Islet precursor cell (in vitro differentiated cells): ENCODE data around the gene NOL3.
A peak's percentile ranks its signal among the peaks of the same experiment; 100 is the strongest.

Experiments used
- DNase-seq: peaks from one replicate; pipeline ENCODE4 v3.0.0-alpha.2; 2018

NOL3 gene

DNA sequence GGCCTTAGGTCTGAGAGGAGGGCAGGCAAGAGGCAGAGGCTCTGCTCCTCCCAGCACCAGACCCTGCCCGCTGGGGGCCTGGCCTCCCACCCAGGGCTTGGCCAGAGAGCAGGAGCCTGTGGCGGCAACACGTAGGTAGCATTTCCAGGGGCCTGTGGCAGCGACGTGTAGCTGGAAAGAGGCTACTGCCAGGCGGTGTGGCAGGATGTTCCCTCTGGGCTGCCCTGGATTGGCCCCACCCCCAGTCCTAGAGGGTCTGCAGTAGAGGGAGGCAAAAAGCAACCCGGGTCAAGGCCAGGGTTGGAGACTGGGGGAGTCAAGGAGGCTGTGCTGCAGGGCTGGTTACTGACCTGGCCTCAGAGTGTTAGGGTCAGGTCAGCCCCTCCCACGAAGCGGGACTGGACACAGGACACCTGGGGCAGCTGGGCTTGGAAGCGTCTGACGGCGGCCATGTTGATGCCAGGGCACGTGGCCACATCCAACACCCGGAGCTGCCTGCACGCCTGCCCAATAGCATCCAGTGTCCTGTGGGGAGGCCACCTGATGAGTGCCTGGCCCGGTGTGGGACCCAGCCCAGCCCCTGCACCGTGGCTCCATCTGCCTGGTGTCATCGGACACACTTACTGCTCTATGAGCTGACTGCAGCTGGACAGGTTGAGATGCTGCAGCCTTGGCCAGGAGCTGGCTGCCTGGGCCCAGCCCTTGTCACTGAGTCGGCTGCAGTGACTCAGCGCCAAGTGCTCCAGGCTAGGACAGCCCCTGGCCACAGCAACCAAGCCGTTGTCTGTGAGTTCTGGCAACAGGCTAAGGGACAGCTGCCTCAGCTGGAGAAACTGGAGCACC lies 37.1 kb downstream of the NOL3 start:
- peak; percentile 92 for DNase-seq

DNA sequence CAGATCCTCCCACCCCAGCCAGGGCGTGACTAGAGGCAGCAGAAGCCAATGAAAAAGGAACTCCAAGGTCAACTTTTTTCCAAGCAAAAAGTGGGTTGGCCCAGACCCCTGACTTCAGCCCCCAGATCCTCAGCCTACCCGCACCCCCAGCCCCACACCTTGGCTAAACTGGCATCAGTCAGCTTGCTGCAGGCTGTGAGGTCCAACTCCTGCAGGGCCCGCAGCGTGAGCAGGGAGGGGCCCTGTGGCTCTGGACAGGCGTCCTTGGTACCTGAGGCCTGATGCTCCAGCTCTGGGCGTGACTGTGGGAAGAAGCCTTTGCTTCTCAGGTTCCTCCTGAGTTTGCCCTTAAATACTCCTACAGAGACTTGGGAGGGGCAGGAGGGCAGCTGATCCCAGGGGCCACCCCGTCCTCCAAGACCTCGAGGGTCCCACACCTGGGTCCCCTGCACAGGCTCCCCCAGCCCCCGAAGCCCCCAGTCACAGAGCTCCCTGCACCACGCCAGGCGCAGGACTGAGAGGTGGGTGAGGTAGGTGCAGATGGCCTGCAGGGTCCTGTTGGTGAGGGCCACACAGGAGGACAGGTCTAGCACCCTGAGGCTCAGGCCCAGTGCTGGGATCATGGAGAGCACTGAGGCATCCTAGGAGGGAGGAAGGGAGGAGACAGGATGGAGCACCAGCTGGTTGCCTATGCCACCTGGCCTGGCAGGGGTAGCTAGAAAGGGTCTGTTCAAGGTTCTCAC lies 38.0 kb downstream of the NOL3 start:
- no peak for DNase-seq

DNA sequence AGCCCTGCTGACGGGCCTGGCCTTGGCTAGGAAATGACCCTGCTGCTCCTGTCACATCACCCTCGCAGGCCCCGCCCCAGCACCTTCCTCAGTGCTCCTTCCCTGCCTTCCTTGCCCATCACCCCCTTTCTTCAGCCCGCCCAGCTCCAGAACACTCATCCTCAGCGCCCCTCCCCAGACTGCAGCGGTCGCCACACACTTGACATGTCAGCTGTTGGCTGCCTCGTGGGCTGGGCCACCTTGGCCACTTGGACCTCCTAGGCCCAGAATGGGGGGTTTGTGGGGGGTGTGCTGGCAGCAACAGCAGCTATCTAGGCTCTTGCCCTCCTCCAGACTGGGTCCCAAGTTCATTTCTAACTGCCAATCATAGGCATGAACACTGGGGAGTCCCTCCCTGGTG lies 39.2 kb downstream of the NOL3 start:
- DNase-seq: no peak

- no peak for DNase-seq
Observed at GRCh38 chr16:67210069-67210937, 40.0 kb downstream of the NOL3 start.

GRCh38 chr16:67211674-67212073 lies 41.3 kb downstream of the NOL3 start:
- DNase-seq: no peak

DNA sequence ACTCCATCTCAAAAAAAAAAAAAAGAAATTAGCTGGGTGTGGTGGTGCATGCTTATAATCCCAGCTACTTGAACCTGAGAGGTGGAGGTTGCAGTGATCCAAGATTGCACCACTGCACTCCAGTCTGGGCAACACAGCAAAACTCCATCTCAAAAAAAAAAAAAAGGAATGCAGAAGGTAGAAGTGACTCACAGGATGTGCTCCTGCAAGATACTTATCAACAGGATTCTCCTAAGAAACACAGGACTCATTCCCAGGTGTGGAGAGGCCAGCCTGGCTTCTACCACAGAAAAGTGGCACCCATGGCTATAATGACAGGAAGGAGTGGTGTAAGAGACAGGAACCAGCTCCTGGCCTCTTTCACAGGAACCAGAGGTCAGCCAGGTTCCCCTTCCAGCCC lies 42.4 kb downstream of the NOL3 start:
- peak; percentile 94 for DNase-seq

DNA sequence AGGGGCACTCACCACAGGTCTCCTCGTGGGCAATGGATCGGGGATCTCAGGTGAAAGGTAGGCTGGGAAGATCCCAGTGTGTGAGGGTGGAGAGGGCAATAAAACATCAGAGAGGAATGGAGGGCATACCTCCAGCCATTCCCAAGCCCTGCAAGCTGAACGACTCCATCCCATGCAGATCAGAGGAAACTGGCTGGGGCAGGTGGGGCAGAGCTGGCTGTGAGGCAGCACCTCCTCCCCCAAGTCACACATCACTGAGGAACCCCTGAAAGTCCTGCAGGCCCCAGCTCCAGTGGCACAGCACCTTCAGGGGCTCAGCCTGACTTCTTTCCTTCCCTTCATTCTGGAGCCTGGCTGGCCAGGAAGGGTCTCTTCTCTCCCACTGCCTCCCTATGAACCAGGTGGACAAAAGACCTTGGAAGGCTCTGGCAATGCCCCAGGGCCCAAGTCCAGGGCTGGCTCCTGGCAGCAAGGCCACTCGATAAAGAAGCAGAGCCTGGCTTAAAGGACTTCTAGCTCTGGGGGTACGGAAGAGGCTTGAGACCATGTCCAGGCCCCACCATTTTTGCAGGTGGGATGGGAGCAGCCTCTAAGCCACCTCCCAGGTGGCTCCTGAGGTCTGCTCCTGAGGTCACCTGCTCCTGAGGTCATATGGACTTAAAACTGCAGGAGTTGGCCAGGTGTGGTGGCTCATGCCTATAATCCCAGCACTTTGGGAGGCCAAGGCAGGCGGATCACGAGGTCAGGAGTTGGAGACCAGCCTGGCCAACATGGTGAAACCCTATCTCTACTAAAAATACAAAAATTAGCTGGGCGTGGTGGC lies 43.1 kb downstream of the NOL3 start:
- DNase-seq: no peak

DNA sequence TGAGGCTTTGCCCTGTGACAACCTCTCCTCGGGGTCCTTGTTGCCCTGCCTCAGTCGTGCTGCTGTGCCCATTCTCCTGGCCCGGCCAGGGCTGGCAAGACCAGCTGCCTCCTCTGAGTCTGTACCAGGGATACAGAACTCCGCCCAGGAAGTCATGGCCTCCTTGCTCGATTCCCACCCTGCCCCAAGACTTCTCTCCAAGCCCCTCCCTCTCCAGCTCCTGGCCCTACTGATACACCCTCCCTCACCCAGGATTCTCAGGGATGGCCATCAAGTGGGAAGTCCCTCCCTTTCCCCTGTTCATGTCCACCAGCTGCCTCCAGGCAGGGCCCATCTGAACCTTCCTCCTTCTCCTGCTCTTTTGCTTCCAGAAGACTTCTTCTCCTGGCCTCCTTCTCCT lies 45.4 kb downstream of the NOL3 start:
- DNase-seq: no peak

DNA sequence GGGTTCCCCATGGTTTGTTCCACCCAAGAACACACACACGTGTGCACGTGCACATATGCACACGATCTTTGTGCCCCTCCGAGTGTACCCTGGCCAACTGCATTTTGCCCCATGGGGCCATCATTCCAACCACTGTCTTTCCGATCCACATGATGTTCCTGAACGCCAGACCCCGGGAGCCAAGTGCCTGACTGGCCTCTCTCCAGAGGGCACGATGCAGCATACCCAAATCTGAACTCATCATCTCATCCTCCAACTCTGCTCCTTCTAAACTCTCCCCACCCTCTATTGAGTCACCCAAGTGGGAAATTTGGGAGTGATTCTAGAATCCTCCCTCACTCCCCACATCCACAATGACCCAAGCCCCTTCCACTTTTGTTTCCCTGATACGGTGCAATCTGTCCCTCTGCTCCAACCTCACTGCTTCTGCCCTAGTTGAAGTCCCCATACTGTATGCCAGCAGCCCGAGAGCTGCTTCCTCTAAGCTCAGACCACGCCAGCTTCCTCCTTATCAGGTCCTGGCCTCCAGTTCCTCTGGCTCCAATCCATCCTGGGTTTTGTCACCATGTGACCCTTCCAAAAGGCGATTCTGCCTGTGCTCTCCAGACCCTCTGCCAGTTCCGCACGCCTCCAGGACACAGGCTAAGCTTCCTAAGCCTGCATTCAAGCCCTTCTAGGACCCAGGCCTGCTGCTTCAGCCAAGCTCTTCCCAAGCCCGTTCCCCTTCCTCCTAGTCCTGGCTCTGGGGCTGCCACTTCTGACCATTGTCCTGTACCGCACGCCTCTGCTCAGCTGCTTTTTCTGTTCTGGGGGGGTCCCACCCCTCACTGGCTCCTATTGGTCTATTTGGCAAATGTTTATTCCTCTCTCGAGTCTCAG lies 46.5 kb downstream of the NOL3 start:
- DNase-seq: no peak

DNA sequence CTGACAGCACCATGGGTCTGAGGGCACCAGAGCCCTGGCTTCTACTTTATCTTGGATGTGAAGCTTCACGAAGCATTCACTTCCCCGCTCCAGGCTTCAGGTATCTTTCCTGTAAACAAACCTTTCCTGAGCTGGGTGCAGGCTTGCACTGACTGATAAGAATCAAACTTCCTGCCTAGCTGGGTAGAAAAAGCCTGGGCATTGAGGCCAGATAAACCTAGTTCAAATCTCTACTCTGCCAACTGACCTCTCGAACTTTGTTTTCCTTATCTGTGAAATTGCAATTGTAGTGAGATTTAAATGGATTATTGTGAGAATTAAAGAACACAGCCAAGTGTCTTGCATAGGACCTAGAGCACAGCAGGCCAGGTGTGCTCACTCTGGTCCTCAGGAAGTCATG lies 53.7 kb downstream of the NOL3 start:
- no peak for DNase-seq
